GM19240 (cell line): Measurements from ENCODE around the gene HPCAL1.

Source experiments
- DNase-seq: peaks from one replicate; pipeline ENCODE4 v3.0.0; 2011; ENCODE audit warnings: low spot score; ENCODE audit not compliant: insufficient read length

Gene HPCAL1

GRCh38 chr2:10335046-10335840 is 32.5 kb downstream of the HPCAL1 start:
- no peak for DNase-seq

- no peak for DNase-seq
These were observed 33.6 kb downstream of the HPCAL1 start for GRCh38 chr2:10336283-10336682.

- DNase-seq: no peak
These were observed 35.0 kb downstream of the HPCAL1 start for GRCh38 chr2:10337449-10338269.

- DNase-seq: no peak
These were observed 35.8 kb downstream of the HPCAL1 start for GRCh38 chr2:10338270-10339188.

- DNase-seq: no peak
These were observed 37.2 kb downstream of the HPCAL1 start for GRCh38 chr2:10339647-10340592.

GRCh38 chr2:10340593-10340975 is 37.9 kb downstream of the HPCAL1 start:
- no peak for DNase-seq

- DNase-seq: no peak
These were observed 38.5 kb downstream of the HPCAL1 start for GRCh38 chr2:10341193-10341592.

- no peak for DNase-seq
These were observed 39.7 kb downstream of the HPCAL1 start for GRCh38 chr2:10342245-10342951.

GRCh38 chr2:10343191-10343590 is 40.5 kb downstream of the HPCAL1 start:
- no peak for DNase-seq

GRCh38 chr2:10343658-10344057 is 41.0 kb downstream of the HPCAL1 start:
- DNase-seq: no peak

- no peak for DNase-seq
These were observed 41.7 kb downstream of the HPCAL1 start for GRCh38 chr2:10344105-10345066.

- no peak for DNase-seq
These were observed 42.4 kb downstream of the HPCAL1 start for GRCh38 chr2:10345126-10345525.

- no peak for DNase-seq
These were observed 43.1 kb downstream of the HPCAL1 start for GRCh38 chr2:10345813-10346212.

- no peak for DNase-seq
These were observed 44.3 kb downstream of the HPCAL1 start for GRCh38 chr2:10346929-10347561.

- DNase-seq: no peak
These were observed 44.9 kb downstream of the HPCAL1 start for GRCh38 chr2:10347562-10347948.

GRCh38 chr2:10348891-10349290 is 46.2 kb downstream of the HPCAL1 start:
- no peak for DNase-seq

- no peak for DNase-seq
These were observed 48.1 kb downstream of the HPCAL1 start for GRCh38 chr2:10350761-10351160.

GRCh38 chr2:10352361-10352760 is 49.7 kb downstream of the HPCAL1 start:
- no peak for DNase-seq
